Measurements from ENCODE around the gene SH2D1B.

DNA sequence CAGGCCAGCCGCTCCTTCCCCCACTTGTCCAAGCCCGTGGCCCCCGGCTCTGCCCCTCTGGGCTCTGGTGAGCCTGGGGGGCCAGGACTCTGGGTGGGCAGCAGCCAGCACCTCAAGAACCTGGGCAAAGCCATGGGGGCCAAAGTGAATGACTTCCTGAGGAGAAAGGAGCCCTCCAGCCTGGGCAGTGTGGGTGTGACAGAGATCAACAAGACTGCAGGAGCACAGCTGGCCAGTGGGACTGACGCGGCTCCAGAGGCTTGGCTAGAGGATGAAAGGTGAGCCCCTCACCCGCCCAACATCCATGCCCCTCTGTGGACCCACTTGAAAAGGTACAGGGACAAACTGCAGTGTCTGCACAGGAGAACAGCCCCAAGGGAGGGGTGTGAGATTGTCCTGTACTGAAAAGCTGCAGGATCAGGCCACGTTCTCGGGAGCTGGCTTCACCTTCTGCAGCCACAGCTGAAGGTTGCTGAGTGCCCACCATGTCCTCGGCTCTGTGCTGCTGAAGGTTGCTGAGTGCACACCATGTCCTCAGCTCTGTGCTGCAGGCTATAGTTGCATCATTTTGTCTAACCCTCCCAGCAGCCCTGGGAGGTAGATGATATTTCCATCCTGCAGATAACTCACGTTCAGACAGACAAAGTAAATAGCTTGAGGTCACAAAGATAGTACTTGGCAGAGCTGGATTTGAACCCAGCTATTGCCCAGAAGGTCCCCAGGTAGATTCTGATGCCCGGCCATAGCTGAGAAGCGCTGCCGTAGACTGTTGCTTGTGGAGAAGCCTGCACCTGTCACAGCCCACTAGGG, 29.8 kb downstream of the SH2D1B start:
- TF ChIP-seq TAF1 (IDR thresholded peaks at IDR 0.05; ENCODE audit: borderline replicate concordance, low read depth, low read length) (no peak), POLR2A (IDR thresholded peaks at IDR 0.05; ENCODE audit: low read depth, low read length) (no peak), POLR2AphosphoS5 (IDR thresholded peaks at IDR 0.05; ENCODE audit: low read depth, low read length) (no peak)
